B cell (primary cell): ENCODE measurements around the gene ZSCAN2. TPM values are rescaled to one million over a fixed set of nuclear protein-coding genes. Genes with fewer than 3 reads are reported as not detected.

ENCODE experiments used
- ATAC-seq: fragments of 200-7000 bp; cut with Tn5 transposase; one replicate; pipeline ENCODE4 v1.10.0; 2021; ENCODE audit warnings: low read depth, mild to moderate bottlenecking, moderate number of reproducible peaks, moderate library complexity
- CTCF ChIA-PET: fragments of 350-600 bp; sonication (Branson Sonifier 250); formaldehyde crosslinking; loops from one replicate; lab custom pipeline; 2021; ENCODE audit warnings: antibody characterized with exemption, inconsistent platforms; lab: Charles Lee
- POLR2A ChIA-PET: fragments of 350-600 bp; sonication (Branson Sonifier 250); formaldehyde crosslinking; loops from one replicate; lab custom pipeline; 2021; ENCODE audit warnings: antibody characterized with exemption; lab: Charles Lee
- DNase-seq: peaks from one replicate; pipeline ENCODE4 v3.0.0; 2013
- H2AFZ ChIP-seq: 2 replicates; pipeline ENCODE4 v1.6.1; 2012; ENCODE audit warnings: mild to moderate bottlenecking, low read depth, low read length; ENCODE audit not compliant: insufficient read depth, poor library complexity, severe bottlenecking
- H3K27ac ChIP-seq, 2 donors: 1 replicate in 1 of 2; 2 replicates in 1 of 2; pipeline ENCODE4 v1.5.1; 2012 to 2013; ENCODE audit warnings: low read length in 2 of 2, mild to moderate bottlenecking in 2 of 2, moderate library complexity in 1 of 2
- H3K27me3 ChIP-seq, 4 experiments: fragments of 200-600 bp in 1 of 4; sonication (generic) in 1 of 4; replicated peaks in 1 of 4; 1 replicate in 2 of 4; 2 replicates in 2 of 4; pipeline versions ENCODE4 v1.6.1 to v1.7.0; 2013 to 2016; ENCODE audit warnings: low read length in 3 of 4, mild to moderate bottlenecking in 2 of 4, mixed read lengths in 1 of 4, moderate library complexity in 1 of 4; ENCODE audit not compliant: insufficient read depth in 4 of 4, control insufficient read depth in 3 of 4; ENCODE audit errors: control extremely low read depth in 1 of 4
- H3K36me3 ChIP-seq, 2 experiments: replicated peaks in 1 of 2; 1 replicate in 1 of 2; 2 replicates in 1 of 2; pipeline versions ENCODE4 v1.6.1 to v1.7.1; 2013; ENCODE audit warnings: low read length in 1 of 2; ENCODE audit not compliant: insufficient read depth in 2 of 2, control insufficient read depth in 1 of 2; ENCODE audit errors: control extremely low read depth in 1 of 2, extremely low read depth in 1 of 2
- H3K4me1 ChIP-seq, 2 donors: fragments of 200-600 bp in 1 of 2; sonication (generic) in 1 of 2; 1 replicate in 1 of 2; 2 replicates in 1 of 2; pipeline versions ENCODE4 v1.5.1 to v1.6.1; 2013 to 2017; ENCODE audit warnings: low read length in 2 of 2; ENCODE audit not compliant: control insufficient read depth in 2 of 2, insufficient read depth in 2 of 2
- H3K4me2 ChIP-seq: replicated peaks from 2 replicates; pipeline ENCODE3; 2012; ENCODE audit warnings: mild to moderate bottlenecking, low read depth, low read length; ENCODE audit not compliant: poor library complexity, severe bottlenecking
- H3K4me3 ChIP-seq, 5 experiments: fragments of 200-600 bp in 1 of 5; sonication (generic) in 1 of 5; 1 replicate in 3 of 5; 2 replicates in 2 of 5; pipeline versions ENCODE4 v1.5.1 to v1.7.0; 2011 to 2016; ENCODE audit warnings: low read length in 4 of 5, mild to moderate bottlenecking in 4 of 5, low read depth in 2 of 5, control low read depth in 1 of 5, moderate library complexity in 1 of 5; ENCODE audit not compliant: insufficient read depth in 1 of 5; ENCODE audit errors: control extremely low read depth in 1 of 5, extremely low read depth in 1 of 5
- H3K79me2 ChIP-seq: fragments of 200-600 bp; sonication (generic); one replicate; pipeline ENCODE4 v1.6.0; 2016; ENCODE audit warnings: low read length; ENCODE audit not compliant: control insufficient read depth, insufficient read depth
- H3K9ac ChIP-seq: fragments of 200-600 bp; sonication (generic); 2 replicates; pipeline ENCODE4 v1.6.1; 2017; ENCODE audit warnings: mild to moderate bottlenecking, low read length, moderate library complexity
- H3K9me3 ChIP-seq, 3 donors: one replicate each; pipeline versions ENCODE4 v1.6.1 to v1.7.1; 2013; ENCODE audit warnings: low read length in 2 of 3; ENCODE audit not compliant: control insufficient read depth in 2 of 3, insufficient read depth in 1 of 3; ENCODE audit errors: control extremely low read depth in 1 of 3
- H4K20me1 ChIP-seq: 2 replicates; pipeline ENCODE4 v1.6.0; 2012; ENCODE audit warnings: mild to moderate bottlenecking, low read length; ENCODE audit not compliant: insufficient read depth, control insufficient read depth, poor library complexity, severe bottlenecking
- H3K27ac Mint-ChIP-seq: one replicate; pipeline ENCODE4 v1.8.0; 2021; ENCODE audit warnings: mixed read lengths
- H3K27me3 Mint-ChIP-seq: one replicate; pipeline ENCODE4 v1.8.0; 2021; ENCODE audit warnings: mixed read lengths
- H3K4me1 Mint-ChIP-seq: one replicate; pipeline ENCODE4 v1.8.0; 2021; ENCODE audit warnings: mixed read lengths
- H3K4me3 Mint-ChIP-seq: one replicate; pipeline ENCODE4 v1.8.0; 2021; ENCODE audit warnings: mixed read lengths
- H3K9me3 Mint-ChIP-seq: one replicate; pipeline ENCODE4 v1.8.0; 2022; ENCODE audit warnings: mixed read lengths; ENCODE audit not compliant: insufficient read depth
- CTCF ChIP-seq: fragments of 200-600 bp; IDR thresholded peaks from one replicate; pipeline ENCODE4 v1.8.0; 2022; ENCODE audit warnings: antibody characterized with exemption, mild to moderate bottlenecking
- EZH2 ChIP-seq: IDR thresholded peaks from 2 replicates; pipeline ENCODE4 v1.6.1; 2012; ENCODE audit warnings: borderline replicate concordance, low read depth, mild to moderate bottlenecking, moderate library complexity, low read length; ENCODE audit not compliant: insufficient read depth, poor library complexity, severe bottlenecking
- WGBS: methylation state at CpG from one replicate; pipeline ENCODE4 v1.1.5; 2013; ENCODE audit warnings: missing lambda C conversion rate; ENCODE audit not compliant: insufficient coverage; 5-methylcytosine and 5-hydroxymethylcytosine counted together
- intact Hi-C: fragments of 100-400 bp; cut with micrococcal nuclease; formaldehyde crosslinking; loops from one replicate; pipeline ENCODE4 v1.10.0; 2022
- polyA plus RNA-seq: library from polyadenylated mRNA; depleted of rRNA; stranded (reverse); fragments of >200 nt; gene quantifications from 2 replicates; pipeline ENCODE4 v1.2.3, GENCODE V29; 2012
- total RNA-seq, 2 donors: library from RNA; stranded (reverse); fragments of 120-200 nt in 1 of 2; gene quantifications; 1 replicate in 1 of 2; 2 replicates in 1 of 2; pipeline versions ENCODE4 v1.2.3 to v1.2.4, GENCODE V29; 2013 to 2022

The ZSCAN2 gene
- total and polyA plus RNA-seq, 2 donors (not counting 1 experiment from before 2014, with no cell fraction given), result 9.9 to 18.6 TPM

DNA sequence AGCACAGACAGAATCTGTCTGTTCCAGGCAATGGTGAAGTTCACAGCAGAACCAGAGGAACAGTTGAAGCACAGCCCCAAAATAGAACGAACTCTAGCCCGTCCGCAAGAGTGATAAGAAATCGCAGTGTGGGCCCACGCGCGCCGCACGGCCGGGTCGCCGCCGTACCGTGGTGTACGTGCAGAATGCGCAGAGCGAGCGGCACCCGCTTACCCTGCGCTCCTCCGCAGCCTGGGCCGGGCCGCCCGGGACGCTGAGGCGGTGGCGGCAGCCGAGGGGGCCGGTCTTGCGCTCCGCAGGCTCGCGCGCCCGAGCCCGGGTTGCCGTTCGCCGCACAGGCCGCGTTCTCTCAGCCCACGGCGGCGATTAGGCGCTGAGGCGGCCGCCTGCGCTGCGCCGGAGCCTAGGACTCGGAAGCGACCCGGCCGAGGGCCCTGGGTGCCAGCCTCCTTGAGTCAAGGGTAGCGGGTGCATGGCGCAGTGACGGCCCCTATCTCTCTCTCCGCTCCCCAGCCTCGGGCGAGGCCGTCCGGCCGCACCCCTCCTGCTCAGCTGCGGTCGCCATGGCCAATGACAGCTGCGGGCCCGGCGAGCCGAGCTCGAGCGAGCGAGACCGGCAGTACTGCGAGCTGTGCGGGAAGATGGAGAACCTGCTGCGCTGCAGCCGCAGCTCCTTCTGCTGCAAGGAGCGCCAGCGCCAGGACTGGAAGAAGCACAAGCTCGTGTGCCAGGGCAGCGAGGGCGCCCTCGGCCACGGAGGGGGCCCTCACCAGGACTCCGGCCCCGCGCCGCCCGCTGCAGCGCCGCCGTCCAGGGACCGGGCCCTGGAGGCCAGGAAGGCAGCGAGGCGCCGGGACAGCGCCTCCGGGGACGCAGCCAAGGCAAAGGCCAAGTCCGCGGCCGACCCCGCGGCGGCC is 32.8 kb downstream of the ZSCAN2 start:
- intact Hi-C loops, result loop anchor here (1.0 kb wide), 1 partner anchor 115 kb away; the partner anchor contains the start of gene ZNF592
- H3K4me3 Mint-ChIP-seq, result peak overlapping the region; percentile 97
- H3K4me1 Mint-ChIP-seq, result peaks cover 41% of the 10 kb centered on the region
- peak overlapping the region; percentile 61 to 71 (median 65) for H3K4me3 ChIP-seq
- ChIA-PET CTCF (interaction anchor here (1.0 to 3.1 kb wide), 4 partner anchors 13 to 35 kb away, joined by 3 to 21 read pairs (median 7); partner anchors contain the start of gene WDR73), POLR2A (interaction anchor here (1.6 kb wide), 2 partner anchors 22 to 114 kb away, joined by 3 to 23 read pairs; partner anchors contain the start of gene WDR73)
- H3K27me3 Mint-ChIP-seq, result no peaks in the 10 kb centered on the region
- peak overlapping the region; percentile 75 for H2AFZ ChIP-seq
- DNase-seq, result peak; percentile 82
- peak overlapping the region; percentile 95 for H3K27ac Mint-ChIP-seq
- peak overlapping the region; percentile 83 for H3K4me2 ChIP-seq
- ATAC-seq, result peak; percentile 56
- H3K79me2 ChIP-seq, result peaks cover 29% of the 10 kb centered on the region
- H3K9ac ChIP-seq, result peak overlapping the region; percentile 62
- no peaks in the 10 kb centered on the region for H4K20me1 ChIP-seq
- no peaks in the 10 kb centered on the region for H3K27me3 ChIP-seq
- no peaks in the 10 kb centered on the region for H3K9me3 ChIP-seq
- H3K9me3 Mint-ChIP-seq, result no peaks in the 10 kb centered on the region
- peaks cover 0 to 18% of the 10 kb centered on the region in 2 experiments for H3K36me3 ChIP-seq
- WGBS, result under 1% methylated on average over 105 of the region's 105 CpGs
- TF ChIP-seq CTCF (no peak), EZH2 (no peak)
- H3K27ac ChIP-seq, result peak overlapping the region; percentile 50 to 71
- peaks cover 26 to 41% of the 10 kb centered on the region in 2 donors for H3K4me1 ChIP-seq
